ENCODE results near the gene PCLO.
"Not testable (repeated sequence)": the region's sequence is repeated elsewhere in the genome, so short reads cannot be mapped to it uniquely, and the experiment has no call there.

Gene PCLO

GRCh38 chr7:82975811-82976468 lies 186.7 kb downstream of the PCLO start:
- DNase-seq (ENCODE audit: insufficient read length, low spot score) (no peak), FAIRE-seq (no peak)

GRCh38 chr7:82972135-82972534 lies 190.5 kb downstream of the PCLO start:
- no peak for DNase-seq (ENCODE audit: insufficient read length, low spot score)
- no peak for FAIRE-seq

DNA sequence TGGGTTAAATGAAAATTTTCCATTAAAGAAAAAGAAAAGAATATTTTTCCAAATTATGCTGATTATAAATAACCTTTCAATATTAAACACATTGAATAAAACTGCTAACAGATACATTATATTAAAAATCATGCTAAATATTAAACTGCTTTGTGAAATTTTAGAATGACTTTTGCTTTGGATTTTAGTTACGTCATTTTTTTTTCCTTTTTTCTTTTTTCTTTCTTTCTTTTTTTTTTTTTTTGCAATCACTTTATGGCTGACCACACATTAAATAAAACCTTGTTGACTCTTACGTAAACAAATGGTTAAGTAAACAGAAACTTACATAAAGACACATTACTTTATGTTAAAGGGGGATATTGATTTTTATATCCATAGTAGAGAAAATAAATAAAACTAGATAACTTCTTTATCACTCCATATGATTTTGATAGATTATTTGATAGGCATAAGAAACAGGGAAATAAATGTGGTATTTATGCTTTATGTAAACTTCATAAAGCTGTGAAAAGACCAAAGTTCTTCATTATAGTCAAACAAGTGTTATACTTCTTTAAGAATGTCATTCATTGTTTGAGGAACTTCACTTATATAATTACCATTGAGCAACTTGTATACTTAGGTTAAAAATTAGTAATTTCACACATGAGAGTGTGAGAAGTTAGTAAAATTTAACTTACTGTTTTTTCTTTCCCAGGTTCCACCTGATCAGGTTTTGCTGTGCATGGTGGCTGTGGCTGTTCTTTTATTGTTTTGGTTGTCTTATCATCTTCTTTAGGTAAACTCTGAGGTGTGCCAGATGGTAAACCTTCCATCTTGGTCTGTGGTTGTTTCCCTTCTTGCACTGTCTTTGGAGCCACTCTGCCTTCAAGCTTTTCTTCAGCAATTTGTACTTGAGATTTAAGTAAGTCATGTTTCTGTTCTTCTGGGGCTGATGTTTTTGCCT lies 197.3 kb downstream of the PCLO start:
- DNase-seq (ENCODE audit: insufficient read length, low spot score) (no peak), FAIRE-seq (no peak)

GRCh38 chr7:82964150-82964882 lies 198.4 kb downstream of the PCLO start:
- DNase-seq (ENCODE audit: insufficient read length, low spot score): no peak
- no peak for FAIRE-seq

DNA sequence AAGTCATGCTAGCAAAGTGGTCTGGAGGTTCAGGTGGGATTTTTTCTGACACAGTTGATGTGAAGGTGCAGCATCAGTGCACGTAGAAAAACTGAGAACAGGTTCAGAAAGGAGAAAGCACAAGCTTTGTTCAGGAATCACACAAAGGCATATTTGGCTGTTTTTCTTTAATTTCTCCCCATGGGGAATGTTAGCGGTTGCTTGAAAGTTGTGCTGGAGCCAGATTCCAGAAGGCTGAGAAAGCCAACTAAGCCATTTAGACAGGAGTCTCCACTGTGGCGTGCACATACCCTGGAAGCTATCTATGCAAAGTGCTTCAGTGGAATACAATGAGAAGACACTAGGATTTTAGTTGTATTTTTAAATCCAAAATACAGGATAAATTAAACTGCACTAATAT lies 201.4 kb downstream of the PCLO start:
- DNase-seq (ENCODE audit: insufficient read length, low spot score) (no peak), FAIRE-seq (no peak)

DNA sequence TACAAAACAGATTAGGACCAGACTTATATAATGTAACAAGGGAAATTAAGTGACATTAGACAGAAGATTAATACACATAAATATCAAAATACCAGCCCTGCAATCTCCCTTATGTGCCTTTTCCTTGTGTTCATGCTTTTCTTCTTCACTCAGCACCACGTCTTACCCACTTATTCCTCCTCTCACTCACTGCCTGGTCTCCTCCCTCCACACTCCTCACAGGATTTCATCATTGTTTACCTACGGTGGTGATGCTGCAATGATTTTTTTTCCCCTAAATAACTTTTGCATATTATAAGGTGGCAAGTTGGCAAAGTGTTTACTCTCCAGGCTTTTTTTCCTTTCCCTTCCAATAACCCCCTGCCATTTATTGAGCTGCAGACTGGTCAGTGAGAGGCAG lies 203.2 kb downstream of the PCLO start:
- no peak for DNase-seq (ENCODE audit: insufficient read length, low spot score)
- no peak for FAIRE-seq

- no peak for FAIRE-seq
Observed at GRCh38 chr7:82957521-82957920, 205.2 kb downstream of the PCLO start.

GRCh38 chr7:82953324-82954027 lies 209.2 kb downstream of the PCLO start:
- DNase-seq (ENCODE audit: insufficient read length, low spot score): no peak
- no peak for FAIRE-seq

More at GRCh38 chr7:82957521-82957920, 205.2 kb downstream of the PCLO start:
- DNase-seq (ENCODE audit: insufficient read length, low spot score): no peak

GRCh38 chr7:82950436-82950835 lies 212.2 kb downstream of the PCLO start:
- FAIRE-seq (no peak), DNase-seq (ENCODE audit: insufficient read length, low spot score) (no peak)

- no peak for FAIRE-seq
- no peak for DNase-seq (ENCODE audit: insufficient read length, low spot score)
Observed at GRCh38 chr7:82945480-82945879, 217.2 kb downstream of the PCLO start.

- no peak for FAIRE-seq
- no peak for DNase-seq (ENCODE audit: insufficient read length, low spot score)
Observed at GRCh38 chr7:82945056-82945455, 217.6 kb downstream of the PCLO start.

- DNase-seq (ENCODE audit: insufficient read length, low spot score) (no peak), FAIRE-seq (no peak)
Observed at GRCh38 chr7:82932516-82932915, 230.2 kb downstream of the PCLO start.

GRCh38 chr7:82926477-82926876 lies 236.2 kb downstream of the PCLO start:
- DNase-seq (ENCODE audit: insufficient read length, low spot score): no peak
- no peak for FAIRE-seq

- no peak for DNase-seq (ENCODE audit: insufficient read length, low spot score)
- no peak for FAIRE-seq
Observed at GRCh38 chr7:82925331-82925730, 237.4 kb downstream of the PCLO start.

DNA sequence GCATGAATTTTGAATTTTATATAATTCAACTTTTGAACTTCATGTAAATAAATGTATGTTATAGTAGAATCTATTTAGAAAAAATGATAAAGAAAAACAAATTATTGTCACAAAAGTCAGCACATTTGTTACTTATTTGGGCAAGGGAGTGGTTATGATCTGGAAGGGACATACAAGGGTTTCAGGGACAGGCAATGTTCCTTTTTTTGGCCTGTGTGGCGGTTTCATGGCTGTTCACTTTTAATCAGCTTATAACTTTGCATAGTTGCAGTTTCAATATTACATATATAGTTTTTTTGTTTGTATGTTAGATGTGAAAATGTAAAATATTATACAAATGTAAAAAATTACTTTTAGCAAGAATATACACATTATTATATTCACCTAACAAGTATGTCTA lies 256.2 kb downstream of the PCLO start:
- DNase-seq (ENCODE audit: insufficient read length, low spot score) (no peak), FAIRE-seq (no peak)

- DNase-seq (ENCODE audit: insufficient read length, low spot score) (no peak), FAIRE-seq (no peak)
Observed at GRCh38 chr7:82904871-82905270, 257.8 kb downstream of the PCLO start.

- DNase-seq (ENCODE audit: insufficient read length, low spot score); FAIRE-seq: not testable (repeated sequence)
Observed at GRCh38 chr7:82901098-82901497, 261.6 kb downstream of the PCLO start.

DNA sequence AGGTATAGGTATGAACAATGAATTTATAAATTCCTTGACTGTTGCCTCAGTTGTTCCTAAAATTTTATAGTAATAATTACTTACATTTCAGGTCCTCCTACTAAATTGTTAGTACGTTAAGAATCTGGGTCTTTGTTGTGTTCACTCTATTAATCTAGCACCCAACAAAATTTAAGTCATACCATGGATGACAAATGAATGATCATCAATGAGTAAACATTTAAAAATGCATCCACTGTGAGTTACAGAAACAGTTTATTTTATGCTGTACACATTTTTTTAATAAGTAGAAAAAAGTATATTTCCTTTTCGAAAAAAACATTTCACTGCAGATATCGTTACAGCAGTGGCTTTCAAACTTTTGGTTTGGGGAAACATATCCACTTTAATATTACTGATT lies 265.2 kb downstream of the PCLO start:
- FAIRE-seq: no peak
- no peak for DNase-seq (ENCODE audit: insufficient read length, low spot score)

GRCh38 chr7:82894341-82894740 lies 268.3 kb downstream of the PCLO start:
- not testable (repeated sequence) for DNase-seq (ENCODE audit: insufficient read length, low spot score); FAIRE-seq

GRCh38 chr7:82886324-82886723 lies 276.4 kb downstream of the PCLO start:
- FAIRE-seq: no peak
- no peak for DNase-seq (ENCODE audit: insufficient read length, low spot score)

GRCh38 chr7:82865856-82866255 lies 296.8 kb downstream of the PCLO start:
- FAIRE-seq (no peak), DNase-seq (ENCODE audit: insufficient read length, low spot score) (no peak)
